Spleen (tissue), 11 donors: ENCODE results near the gene ARF6. TPM values are rescaled to one million over a fixed set of nuclear protein-coding genes. Genes with fewer than 3 reads are reported as not detected.

Experiments
- DNase-seq: peaks from one replicate; pipeline ENCODE4 v3.0.0-alpha.2; 2020
- H3K27ac ChIP-seq, 8 donors: fragments of 200-600 bp; sonication (generic) in 7 of 8; 1 replicate in 4 of 8; 2 replicates in 4 of 8; pipeline versions ENCODE4 v1.5.0 to v1.8.0; 2016 to 2021; ENCODE audit warnings: inconsistent platforms in 4 of 8, mild to moderate bottlenecking in 4 of 8, moderate library complexity in 1 of 8
- H3K27me3 ChIP-seq, 7 donors: fragments of 200-600 bp; sonication (generic) in 6 of 7; replicated peaks in 1 of 7; 1 replicate in 4 of 7; 2 replicates in 3 of 7; pipeline versions ENCODE4 v1.5.0 to v1.8.0; 2016 to 2021; ENCODE audit warnings: inconsistent platforms in 3 of 7, mild to moderate bottlenecking in 1 of 7
- H3K36me3 ChIP-seq, 6 donors: fragments of 200-600 bp; sonication (generic) in 5 of 6; 1 replicate in 4 of 6; 2 replicates in 2 of 6; pipeline versions ENCODE4 v1.5.0 to v1.8.0; 2016 to 2021; ENCODE audit warnings: inconsistent platforms in 2 of 6
- H3K4me1 ChIP-seq, 6 donors: fragments of 200-600 bp; sonication (generic) in 5 of 6; 1 replicate in 3 of 6; 2 replicates in 3 of 6; pipeline versions ENCODE4 v1.5.0 to v1.8.0; 2016 to 2021; ENCODE audit warnings: inconsistent platforms in 3 of 6
- H3K4me3 ChIP-seq, 8 donors: fragments of 200-600 bp; sonication (generic) in 7 of 8; 1 replicate in 4 of 8; 2 replicates in 4 of 8; pipeline versions ENCODE4 v1.5.0 to v1.8.0; 2016 to 2021; ENCODE audit warnings: inconsistent platforms in 4 of 8, mild to moderate bottlenecking in 4 of 8, moderate library complexity in 2 of 8
- H3K9me3 ChIP-seq, 8 donors: fragments of 200-600 bp; sonication (generic) in 7 of 8; 1 replicate in 4 of 8; 2 replicates in 4 of 8; pipeline versions ENCODE4 v1.5.0 to v1.8.0; 2016 to 2021; ENCODE audit warnings: inconsistent platforms in 4 of 8
- POLR2A ChIP-seq, 3 donors: fragments of 450-650 bp; IDR thresholded peaks; one replicate each; pipeline ENCODE4 v1.5.1; 2017; ENCODE audit warnings: antibody characterized with exemption in 3 of 3, mild to moderate bottlenecking in 1 of 3
- POLR2AphosphoS5 ChIP-seq, 3 donors: sonication (generic); formaldehyde crosslinking; IDR thresholded peaks; one replicate each; pipeline ENCODE4 v1.5.1; 2017; ENCODE audit warnings: antibody characterized with exemption in 3 of 3
- WGBS, 5 donors: extraction: QIAGEN DNeasy Blood & Tissue Kit in 3 of 5; methylation state at CpG; one replicate each; pipeline versions ENCODE4 v1.1.5 to v1.1.7; 2013 to 2018; 5-methylcytosine and 5-hydroxymethylcytosine counted together
- intact Hi-C: fragments of 100-400 bp; cut with DNase I; formaldehyde crosslinking; loops from one replicate; pipeline ENCODE4 v1.15.0; 2023; ENCODE audit warnings: low total_unique reads
- polyA plus RNA-seq, 3 donors: library from polyadenylated mRNA; stranded (reverse); fragments of 200-250 nt; gene quantifications; one replicate each; pipeline ENCODE4 v1.2.1, GENCODE V29; 2013
- total RNA-seq, 7 donors: library from RNA; depleted of rRNA in 3 of 7; stranded (reverse); fragments of >200 nt in 3 of 7; fragmentation: NEBNext Ultra II Directional in 4 of 7; extraction: Animal tissue kit (Norgen Biotek cat#: 25700) in 4 of 7; gene quantifications; one replicate each; pipeline versions ENCODE4 v1.1.0 to v1.2.1, GENCODE V29; 2016 to 2021
- TF ChIP-seq, protein P1 (sequence below), 11 experiments: fragments of 200-600 bp in 7 of 11; fragments of 450-650 bp in 4 of 11; sonication (generic) in 4 of 11; IDR thresholded peaks in 8 of 11; conservative IDR thresholded peaks in 3 of 11; 1 replicate in 7 of 11; 2 replicates in 4 of 11; pipeline versions ENCODE4 v1.4.0 to v1.8.0; 2016 to 2021; ENCODE audit warnings: antibody characterized with exemption in 11 of 11, inconsistent platforms in 4 of 11, mild to moderate bottlenecking in 1 of 11
- donor health status: healthy with polysubstance abuse.
- donor health status: DM: no; HTN: no; CAD: no; lungs with moderate emphysema.
- donor health status: DM: no; HTN: no; CAD: no.
- donor health status: Bipolar disorder and iron deficiency.
- donor health status: healthy.
- donor health status: DM: no; HTN: no; CAD: no.
- donor health status: DM: yes; HTN: yes; CAD: no.

Gene ARF6
- total and polyA plus RNA-seq, 10 donors = 39.0 to 89.1 (median 76.6) TPM

DNA sequence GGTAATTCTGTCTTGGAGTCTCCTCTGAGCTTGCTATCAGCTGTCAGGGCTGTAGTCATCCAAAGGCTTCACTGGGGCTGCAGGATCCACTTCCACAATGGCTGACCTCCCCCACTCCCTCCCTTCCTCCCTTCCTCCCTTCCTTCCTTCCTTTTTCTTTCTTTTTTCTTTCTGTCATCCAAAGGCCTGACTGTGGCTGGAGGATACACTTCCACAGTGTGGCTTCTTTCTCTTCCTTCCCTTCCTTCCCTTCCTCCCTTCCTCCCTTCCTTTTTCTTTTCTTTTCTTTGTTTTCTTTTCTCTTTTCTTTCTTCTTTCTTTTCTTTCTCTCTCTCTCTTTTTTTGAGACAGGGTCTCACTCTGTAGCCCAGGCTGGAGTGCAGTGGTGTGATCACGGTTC lies 30.6 kb downstream of the ARF6 start:
- no peaks in the 10 kb centered on the region for H3K9me3 ChIP-seq
- 91 to 100% (median 97%) methylated on average over 1 of the region's 1 CpG for WGBS, 5 donors
- no peak for DNase-seq
- intact Hi-C loops = no loop called here
- TF ChIP-seq POLR2A (IDR thresholded peaks at IDR 0.05) = no peak
- TF ChIP-seq, protein P1, sequence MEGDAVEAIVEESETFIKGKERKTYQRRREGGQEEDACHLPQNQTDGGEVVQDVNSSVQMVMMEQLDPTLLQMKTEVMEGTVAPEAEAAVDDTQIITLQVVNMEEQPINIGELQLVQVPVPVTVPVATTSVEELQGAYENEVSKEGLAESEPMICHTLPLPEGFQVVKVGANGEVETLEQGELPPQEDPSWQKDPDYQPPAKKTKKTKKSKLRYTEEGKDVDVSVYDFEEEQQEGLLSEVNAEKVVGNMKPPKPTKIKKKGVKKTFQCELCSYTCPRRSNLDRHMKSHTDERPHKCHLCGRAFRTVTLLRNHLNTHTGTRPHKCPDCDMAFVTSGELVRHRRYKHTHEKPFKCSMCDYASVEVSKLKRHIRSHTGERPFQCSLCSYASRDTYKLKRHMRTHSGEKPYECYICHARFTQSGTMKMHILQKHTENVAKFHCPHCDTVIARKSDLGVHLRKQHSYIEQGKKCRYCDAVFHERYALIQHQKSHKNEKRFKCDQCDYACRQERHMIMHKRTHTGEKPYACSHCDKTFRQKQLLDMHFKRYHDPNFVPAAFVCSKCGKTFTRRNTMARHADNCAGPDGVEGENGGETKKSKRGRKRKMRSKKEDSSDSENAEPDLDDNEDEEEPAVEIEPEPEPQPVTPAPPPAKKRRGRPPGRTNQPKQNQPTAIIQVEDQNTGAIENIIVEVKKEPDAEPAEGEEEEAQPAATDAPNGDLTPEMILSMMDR (IDR thresholded peaks at IDR 0.05 in 8 of 11, conservative IDR thresholded peaks at IDR 0.05 in 3 of 11) = no peak
- no peak for TF ChIP-seq POLR2AphosphoS5 (IDR thresholded peaks at IDR 0.05)
- H3K4me1 ChIP-seq = peaks cover 0 to 28% (median 6%) of the 10 kb centered on the region in 6 donors
- no peak overlapping the region for H3K4me3 ChIP-seq
- H3K27ac ChIP-seq = no peak overlapping the region
- no peaks in the 10 kb centered on the region for H3K27me3 ChIP-seq
- H3K36me3 ChIP-seq = no peaks in the 10 kb centered on the region

- Histone ChIP-seq H3K36me3 (no peaks in the 10 kb centered on the region), H3K27ac (no peak overlapping the region), H3K4me1 (peaks cover 0 to 28% (median 6%) of the 10 kb centered on the region in 6 donors), H3K9me3 (no peaks in the 10 kb centered on the region), H3K4me3 (no peak overlapping the region), H3K27me3 (no peaks in the 10 kb centered on the region)
- TF ChIP-seq POLR2A (IDR thresholded peaks at IDR 0.05) = no peak
- no peak for TF ChIP-seq POLR2AphosphoS5 (IDR thresholded peaks at IDR 0.05)
- TF ChIP-seq, protein P1 (IDR thresholded peaks at IDR 0.05 in 8 of 11, conservative IDR thresholded peaks at IDR 0.05 in 3 of 11) = no peak
- no peak for DNase-seq
- intact Hi-C loops = no loop called here
- 70 to 95% (median 83%) methylated on average over 3 to 4 of the region's 4 CpGs for WGBS, 5 donors
These were observed 31.0 kb downstream of the ARF6 start for GRCh38 chr14:49923881-49924280.

- intact Hi-C loops = no loop called here
- no peak overlapping the region for H3K27ac ChIP-seq
- no peak for DNase-seq
- no peaks in the 10 kb centered on the region for H3K9me3 ChIP-seq
- 83 to 92% (median 88%) methylated on average over 4 of the region's 4 CpGs for WGBS, 5 donors
- H3K4me1 ChIP-seq = peaks cover 0 to 38% (median 12%) of the 10 kb centered on the region in 6 donors
- TF ChIP-seq, protein P1 (IDR thresholded peaks at IDR 0.05 in 8 of 11, conservative IDR thresholded peaks at IDR 0.05 in 3 of 11) = no peak
- TF ChIP-seq POLR2AphosphoS5 (IDR thresholded peaks at IDR 0.05) = no peak
- no peak for TF ChIP-seq POLR2A (IDR thresholded peaks at IDR 0.05)
- no peak overlapping the region for H3K4me3 ChIP-seq
- H3K36me3 ChIP-seq = no peaks in the 10 kb centered on the region
- H3K27me3 ChIP-seq = no peaks in the 10 kb centered on the region
These were observed 32.0 kb downstream of the ARF6 start for GRCh38 chr14:49924852-49925251.

GRCh38 chr14:49926803-49927202 lies 33.9 kb downstream of the ARF6 start:
- no peaks in the 10 kb centered on the region for H3K36me3 ChIP-seq
- WGBS, 5 donors = 87 to 96% (median 93%) methylated on average over 2 of the region's 2 CpGs
- no peak for DNase-seq
- H3K27ac ChIP-seq = no peak overlapping the region
- peaks cover 0 to 39% (median 16%) of the 10 kb centered on the region in 6 donors for H3K4me1 ChIP-seq
- no peaks in the 10 kb centered on the region for H3K9me3 ChIP-seq
- H3K27me3 ChIP-seq = no peaks in the 10 kb centered on the region
- intact Hi-C loops = no loop called here
- no peak overlapping the region for H3K4me3 ChIP-seq
- TF ChIP-seq POLR2AphosphoS5 (IDR thresholded peaks at IDR 0.05) = no peak
- TF ChIP-seq, protein P1 (IDR thresholded peaks at IDR 0.05 in 8 of 11, conservative IDR thresholded peaks at IDR 0.05 in 3 of 11) = no peak
- no peak for TF ChIP-seq POLR2A (IDR thresholded peaks at IDR 0.05)
